ENCODE results near the gene IBA57.

DNA sequence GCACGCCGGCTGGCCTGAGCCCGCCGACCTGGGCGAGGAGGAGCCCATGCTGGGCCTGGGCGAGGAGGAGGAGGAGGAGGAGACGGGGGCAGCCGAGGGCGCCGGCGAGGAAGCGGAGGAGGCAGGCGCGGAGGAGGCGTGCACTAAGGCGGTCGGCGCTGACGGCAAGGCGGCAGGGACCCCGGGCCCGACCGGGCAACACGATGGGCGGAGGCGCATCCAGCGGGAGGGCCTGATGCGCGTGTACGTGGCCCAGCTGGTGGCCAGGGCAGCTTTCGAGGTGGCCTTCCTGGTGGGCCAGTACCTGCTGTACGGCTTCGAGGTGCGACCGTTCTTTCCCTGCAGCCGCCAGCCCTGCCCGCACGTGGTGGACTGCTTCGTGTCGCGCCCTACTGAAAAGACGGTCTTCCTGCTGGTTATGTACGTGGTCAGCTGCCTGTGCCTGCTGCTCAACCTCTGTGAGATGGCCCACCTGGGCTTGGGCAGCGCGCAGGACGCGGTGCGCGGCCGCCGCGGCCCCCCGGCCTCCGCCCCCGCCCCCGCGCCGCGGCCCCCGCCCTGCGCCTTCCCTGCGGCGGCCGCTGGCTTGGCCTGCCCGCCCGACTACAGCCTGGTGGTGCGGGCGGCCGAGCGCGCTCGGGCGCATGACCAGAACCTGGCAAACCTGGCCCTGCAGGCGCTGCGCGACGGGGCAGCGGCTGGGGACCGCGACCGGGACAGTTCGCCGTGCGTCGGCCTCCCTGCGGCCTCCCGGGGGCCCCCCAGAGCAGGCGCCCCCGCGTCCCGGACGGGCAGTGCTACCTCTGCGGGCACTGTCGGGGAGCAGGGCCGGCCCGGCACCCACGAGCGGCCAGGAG is 7.2 kb upstream of the IBA57 start:
- TF ChIP-seq, protein P1, sequence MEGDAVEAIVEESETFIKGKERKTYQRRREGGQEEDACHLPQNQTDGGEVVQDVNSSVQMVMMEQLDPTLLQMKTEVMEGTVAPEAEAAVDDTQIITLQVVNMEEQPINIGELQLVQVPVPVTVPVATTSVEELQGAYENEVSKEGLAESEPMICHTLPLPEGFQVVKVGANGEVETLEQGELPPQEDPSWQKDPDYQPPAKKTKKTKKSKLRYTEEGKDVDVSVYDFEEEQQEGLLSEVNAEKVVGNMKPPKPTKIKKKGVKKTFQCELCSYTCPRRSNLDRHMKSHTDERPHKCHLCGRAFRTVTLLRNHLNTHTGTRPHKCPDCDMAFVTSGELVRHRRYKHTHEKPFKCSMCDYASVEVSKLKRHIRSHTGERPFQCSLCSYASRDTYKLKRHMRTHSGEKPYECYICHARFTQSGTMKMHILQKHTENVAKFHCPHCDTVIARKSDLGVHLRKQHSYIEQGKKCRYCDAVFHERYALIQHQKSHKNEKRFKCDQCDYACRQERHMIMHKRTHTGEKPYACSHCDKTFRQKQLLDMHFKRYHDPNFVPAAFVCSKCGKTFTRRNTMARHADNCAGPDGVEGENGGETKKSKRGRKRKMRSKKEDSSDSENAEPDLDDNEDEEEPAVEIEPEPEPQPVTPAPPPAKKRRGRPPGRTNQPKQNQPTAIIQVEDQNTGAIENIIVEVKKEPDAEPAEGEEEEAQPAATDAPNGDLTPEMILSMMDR (IDR thresholded peaks at IDR 0.05 in 4 of 5, conservative IDR thresholded peaks at IDR 0.05 in 1 of 5): no peak
- no peak for TF ChIP-seq POLR2A (IDR thresholded peaks at IDR 0.05)
